Dedifferentiated amniotic fluid mesenchymal stem cell (primary cell): Measurements from ENCODE around the gene ACTL7A.

Source experiments
- DNase-seq: peaks from one replicate; pipeline ENCODE4 v3.0.0-alpha.2; 2016; ENCODE audit errors: extremely low spot score

Gene ACTL7A

GRCh38 chr9:108850293-108850897 is 11.7 kb upstream of the ACTL7A start:
- peak; percentile 25 for DNase-seq

GRCh38 chr9:108851138-108851537 is 10.9 kb upstream of the ACTL7A start:
- no peak for DNase-seq

- DNase-seq: no peak
These were observed 10.0 kb upstream of the ACTL7A start for GRCh38 chr9:108852079-108852478.

- no peak for DNase-seq
These were observed 8.0 kb upstream of the ACTL7A start for GRCh38 chr9:108854094-108854493.

GRCh38 chr9:108854641-108855528 is 7.2 kb upstream of the ACTL7A start:
- no peak for DNase-seq

- no peak for DNase-seq
These were observed 6.6 kb upstream of the ACTL7A start for GRCh38 chr9:108855529-108855886.

GRCh38 chr9:108855888-108856287 is 6.2 kb upstream of the ACTL7A start, which contains the start of gene ACTL7B:
TSS of gene ACTL7B (minus strand) at chr9:108855986. CDS start at chr9:108855930, 56 bp downstream.
- DNase-seq: no peak

- DNase-seq: no peak
These were observed 4.5 kb upstream of the ACTL7A start for GRCh38 chr9:108857572-108857971.

- no peak for DNase-seq
These were observed 2.5 kb upstream of the ACTL7A start for GRCh38 chr9:108859459-108860114.

- no peak for DNase-seq
These were observed 1.7 kb upstream of the ACTL7A start for GRCh38 chr9:108860354-108860753.

- DNase-seq: no peak
These were observed 1.3 kb upstream of the ACTL7A start for GRCh38 chr9:108860764-108861163.

GRCh38 chr9:108861464-108861863 is 602 bp upstream of the ACTL7A start:
- no peak for DNase-seq

- no peak for DNase-seq
These were observed 1.8 kb downstream of the ACTL7A start for GRCh38 chr9:108863891-108864290.

- DNase-seq: no peak
These were observed 2.4 kb downstream of the ACTL7A start for GRCh38 chr9:108864446-108864845.

GRCh38 chr9:108865037-108865436 is 3.0 kb downstream of the ACTL7A start:
- no peak for DNase-seq

- no peak for DNase-seq
These were observed 3.9 kb downstream of the ACTL7A start for GRCh38 chr9:108866001-108866420.

GRCh38 chr9:108867116-108867515 is 5.0 kb downstream of the ACTL7A start:
- no peak for DNase-seq

GRCh38 chr9:108867829-108868228 is 5.8 kb downstream of the ACTL7A start:
- DNase-seq: no peak

GRCh38 chr9:108869092-108869725 is 7.1 kb downstream of the ACTL7A start:
- no peak for DNase-seq

GRCh38 chr9:108874058-108874788 is 12.2 kb downstream of the ACTL7A start:
- no peak for DNase-seq

GRCh38 chr9:108876425-108876824 is 14.4 kb downstream of the ACTL7A start:
- no peak for DNase-seq

GRCh38 chr9:108877524-108877923 is 15.5 kb downstream of the ACTL7A start:
- no peak for DNase-seq
